Bone marrow (tissue), 2 donors: ENCODE results near the gene POLE4.

Experiments
- DNase-seq, 2 donors: peaks; one replicate each; lab custom pipeline; 2025; lab: John Stamatoyannopoulos, UW

The POLE4 gene

GRCh38 chr2:75002007-75002406 is 43.6 kb downstream of the POLE4 start:
- no peak for DNase-seq

GRCh38 chr2:75003276-75003675 is 44.8 kb downstream of the POLE4 start:
- DNase-seq: no peak

GRCh38 chr2:75003773-75004172 is 45.3 kb downstream of the POLE4 start:
- DNase-seq: no peak

- no peak for DNase-seq
These were observed 47.6 kb downstream of the POLE4 start for GRCh38 chr2:75006041-75006440.

GRCh38 chr2:75007061-75007460 is 48.6 kb downstream of the POLE4 start:
- no peak for DNase-seq

- no peak for DNase-seq
These were observed 49.4 kb downstream of the POLE4 start for GRCh38 chr2:75007819-75008218.

- DNase-seq: no peak
These were observed 52.1 kb downstream of the POLE4 start for GRCh38 chr2:75010571-75010970.

GRCh38 chr2:75012080-75012479 is 53.6 kb downstream of the POLE4 start:
- no peak for DNase-seq

GRCh38 chr2:75018162-75018561 is 59.7 kb downstream of the POLE4 start:
- DNase-seq: no peak
